ENCODE results near the gene PPFIA2.

The PPFIA2 gene

GRCh38 chr12:81759190-81760051 lies at the start of gene PPFIA2:
Gene PPFIA2, minus strand, starts transcription at chr12:81759350.
- peak; percentile 6 for DNase-seq

- DNase-seq: no peak
Measured at GRCh38 chr12:81800298-81801148, 41.4 kb upstream of the PPFIA2 start.

DNA sequence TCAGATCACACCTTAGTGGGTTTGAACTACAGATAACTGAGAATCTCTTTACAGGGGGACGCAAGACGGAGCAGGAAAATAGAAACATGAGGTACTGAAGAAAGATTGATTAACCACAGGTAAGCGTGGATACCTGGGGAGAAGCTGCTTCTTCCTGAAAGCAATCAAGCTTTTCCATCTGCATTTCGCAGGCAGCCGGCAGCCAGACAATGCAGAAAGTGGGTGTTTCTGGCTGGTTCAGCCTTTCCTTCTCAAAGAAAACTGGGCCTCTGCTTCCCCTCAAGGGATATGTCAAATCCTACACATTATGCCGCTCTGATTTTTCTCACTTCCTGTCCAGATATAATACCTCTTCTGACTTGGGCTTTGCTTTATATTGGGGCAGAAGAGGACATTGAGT lies 39.1 kb upstream of the PPFIA2 start:
- no peak for DNase-seq

DNA sequence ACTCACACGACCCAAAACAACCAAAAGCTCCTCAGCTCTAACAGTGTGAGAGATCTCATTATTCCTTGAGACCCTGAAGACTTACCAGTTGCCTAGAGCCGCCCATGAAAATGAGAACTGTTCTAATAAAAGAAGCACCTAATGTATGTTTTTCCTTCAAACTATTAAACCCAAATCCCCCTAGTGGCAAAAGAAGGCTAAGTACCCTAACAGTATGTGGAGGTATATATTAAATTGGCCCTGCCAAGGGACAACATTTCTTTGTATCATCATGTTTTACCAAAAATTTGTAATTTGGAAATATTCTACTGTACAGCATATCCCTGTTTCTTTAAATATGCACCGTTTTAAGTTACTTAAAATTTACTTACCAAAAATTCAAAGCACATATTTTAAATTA lies 38.0 kb upstream of the PPFIA2 start:
- no peak for DNase-seq

DNA sequence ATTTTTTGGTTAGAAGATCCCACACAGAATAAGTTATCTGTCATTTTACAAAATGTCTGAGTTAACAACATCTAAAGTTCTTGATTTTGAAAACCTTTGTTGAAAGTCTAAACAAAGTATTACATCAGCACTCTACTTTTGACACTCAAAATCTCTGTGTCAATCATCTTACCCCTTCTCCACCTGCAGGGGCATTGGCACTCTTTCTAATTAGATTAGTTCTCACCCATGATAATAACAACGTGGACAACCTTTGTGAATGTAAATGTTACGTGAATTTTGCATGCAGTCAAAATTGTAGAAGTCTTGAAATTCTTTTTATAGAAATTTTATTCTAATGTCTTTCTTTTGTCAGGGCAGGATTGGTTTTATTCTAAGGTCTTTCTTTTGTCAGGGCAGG lies 33.5 kb upstream of the PPFIA2 start:
- DNase-seq: no peak

DNA sequence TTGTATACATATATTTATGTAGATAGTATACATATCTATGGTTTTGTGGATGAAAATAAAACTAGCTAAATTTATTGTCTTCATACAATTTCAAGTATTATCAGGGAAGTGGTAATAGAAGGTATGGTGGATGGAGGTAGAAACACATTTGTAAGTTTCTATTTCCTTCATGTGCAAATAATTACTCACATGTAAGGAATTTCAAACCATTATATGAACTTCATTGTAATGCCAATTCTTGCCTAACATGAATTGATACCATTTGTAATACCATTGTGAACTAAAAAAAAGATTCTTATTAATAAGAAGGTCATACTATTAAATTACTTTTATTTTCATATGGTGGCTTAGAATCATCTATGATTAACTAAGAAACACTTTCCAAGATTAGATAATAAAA lies 20.1 kb upstream of the PPFIA2 start:
- no peak for DNase-seq

DNA sequence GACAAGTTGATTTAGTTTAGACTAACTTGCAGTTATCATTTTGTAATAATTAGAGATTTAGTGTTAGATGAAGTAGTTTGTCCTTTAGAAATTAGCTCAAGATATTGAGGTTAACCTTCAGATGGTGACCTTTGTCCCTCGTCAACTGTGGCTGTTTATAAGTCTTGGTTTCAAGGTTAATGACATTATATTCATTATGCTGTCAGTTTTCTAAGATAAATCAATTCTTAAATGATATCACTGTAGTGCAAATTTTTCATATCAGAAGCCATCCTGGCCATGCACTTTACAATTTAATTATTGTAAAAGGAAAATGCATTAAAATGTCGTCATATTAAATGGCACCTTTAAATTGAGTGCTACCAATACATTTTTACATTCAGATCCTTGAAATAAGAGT lies 19.6 kb upstream of the PPFIA2 start:
- no peak for DNase-seq

GRCh38 chr12:81758421-81759189 lies 545 bp downstream of the PPFIA2 start:
- DNase-seq: peak; percentile 21

GRCh38 chr12:81757731-81758365 lies 1.3 kb downstream of the PPFIA2 start:
- no peak for DNase-seq

DNA sequence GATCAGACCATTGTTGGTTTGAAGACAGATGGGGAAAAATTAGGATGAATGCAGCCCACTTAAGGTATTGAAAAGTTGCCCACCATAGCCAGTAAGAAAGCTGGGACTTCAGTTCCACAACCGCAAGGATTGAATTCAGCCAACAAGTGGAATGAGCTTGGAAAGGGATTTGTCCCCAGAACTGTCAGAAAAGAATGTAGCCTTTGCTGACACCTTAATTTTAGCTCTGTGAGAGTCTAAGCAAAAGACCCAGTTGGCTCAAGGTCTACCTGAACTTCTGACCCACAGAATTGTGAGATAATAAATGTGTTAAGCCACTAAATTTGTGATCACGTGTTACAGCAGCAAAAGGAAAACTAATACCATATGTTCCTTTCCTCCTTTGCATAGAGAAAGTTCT lies 29.4 kb downstream of the PPFIA2 start:
- no peak for DNase-seq

DNA sequence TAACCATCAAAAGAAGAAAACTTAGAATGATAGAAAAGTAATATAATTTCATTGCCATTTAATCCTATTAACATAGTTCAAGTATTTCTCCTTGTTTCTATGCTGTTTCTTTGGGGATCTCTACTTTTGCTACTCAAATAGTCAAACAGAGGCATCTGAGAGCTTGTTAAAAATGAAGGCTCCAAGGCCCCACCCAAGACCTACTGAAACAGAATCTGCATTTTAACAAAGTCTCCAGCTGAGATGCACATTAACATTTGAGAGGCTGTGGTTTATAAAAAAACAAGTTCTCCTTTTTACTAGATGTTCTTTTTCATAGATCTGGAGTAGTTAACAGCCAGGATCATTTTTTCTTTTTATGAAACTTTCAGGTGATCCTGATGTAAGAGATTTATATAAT lies 31.8 kb downstream of the PPFIA2 start:
- DNase-seq: no peak

GRCh38 chr12:81726634-81727033 lies 32.5 kb downstream of the PPFIA2 start:
- no peak for DNase-seq

DNA sequence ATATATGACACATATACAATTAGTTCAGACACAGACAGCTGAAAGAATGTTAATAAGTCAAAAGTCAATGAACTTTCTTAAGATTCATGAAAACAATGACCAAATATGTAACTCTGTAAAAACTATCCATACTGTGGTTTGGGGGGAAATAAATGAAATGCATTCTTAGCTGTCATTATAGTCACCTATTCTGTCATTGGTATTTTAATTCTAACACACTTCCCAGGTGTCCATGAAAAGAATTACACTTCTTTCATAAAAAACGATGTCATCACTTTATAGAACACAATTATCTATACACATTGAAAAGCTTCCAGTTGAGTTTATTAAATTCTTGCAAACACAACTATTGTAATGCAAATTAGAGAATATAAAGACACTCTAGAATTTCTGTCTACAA lies 35.8 kb downstream of the PPFIA2 start:
- DNase-seq: no peak

- no peak for DNase-seq
Measured at GRCh38 chr12:81722004-81722403, 37.1 kb downstream of the PPFIA2 start.

DNA sequence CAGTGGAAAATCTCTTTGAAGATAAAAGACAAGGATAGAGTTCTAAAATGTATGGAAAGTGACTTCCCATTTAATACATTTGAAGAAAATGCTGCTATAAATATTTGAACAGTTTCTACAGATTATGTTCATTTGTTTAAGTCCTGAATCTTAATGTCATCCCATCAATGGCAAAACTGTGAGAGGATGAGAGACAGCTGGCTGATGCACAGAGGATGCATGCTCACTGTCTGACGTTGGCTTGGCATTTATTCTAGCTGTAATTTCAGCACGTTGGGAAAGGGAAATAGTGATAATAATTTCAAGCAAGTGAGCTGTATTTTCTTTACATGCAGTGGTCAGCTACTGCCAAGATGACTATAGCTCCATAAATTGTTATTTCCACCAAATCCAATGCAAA lies 40.5 kb downstream of the PPFIA2 start:
- DNase-seq: no peak

DNA sequence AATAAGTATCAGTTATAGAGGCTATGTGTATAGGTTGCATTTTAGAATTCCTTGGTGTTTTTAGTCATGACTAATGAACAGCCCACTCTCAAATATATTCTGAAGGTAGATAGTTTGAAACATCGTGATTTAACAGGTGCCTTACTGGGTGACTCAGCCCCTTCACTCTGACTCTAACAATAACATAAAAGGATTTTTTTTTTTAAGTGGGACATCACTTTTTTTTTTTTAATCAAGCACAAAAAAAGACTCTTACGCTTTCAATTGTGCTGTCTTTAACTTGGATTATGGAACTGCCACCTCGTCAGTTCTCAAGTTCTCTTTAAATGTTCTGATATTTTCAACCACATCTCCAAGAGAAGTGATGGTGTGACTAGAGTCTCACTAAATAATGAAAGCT lies 46.6 kb downstream of the PPFIA2 start:
- no peak for DNase-seq

DNA sequence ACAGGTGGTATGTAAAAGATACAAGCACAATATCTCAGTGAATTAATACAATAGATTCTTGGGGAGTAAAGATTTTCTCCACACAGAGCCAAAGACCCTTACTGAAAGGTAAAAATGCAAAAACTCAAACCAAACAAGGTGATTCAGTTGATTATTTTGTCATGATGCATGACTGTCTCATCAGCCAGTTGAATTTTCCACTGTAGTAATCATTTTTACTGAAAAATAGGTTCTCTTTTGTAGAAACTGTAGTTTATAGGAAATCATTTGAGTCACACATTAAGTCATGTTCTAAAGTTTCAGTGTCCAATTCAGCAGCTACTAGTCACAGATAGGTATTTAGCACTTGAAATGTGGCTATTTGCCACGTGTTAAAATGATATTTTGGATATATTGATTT lies 53.6 kb downstream of the PPFIA2 start:
- DNase-seq: no peak

GRCh38 chr12:81699551-81699950 lies 59.6 kb downstream of the PPFIA2 start:
- no peak for DNase-seq

- no peak for DNase-seq
Measured at GRCh38 chr12:81692008-81692407, 67.1 kb downstream of the PPFIA2 start.

DNA sequence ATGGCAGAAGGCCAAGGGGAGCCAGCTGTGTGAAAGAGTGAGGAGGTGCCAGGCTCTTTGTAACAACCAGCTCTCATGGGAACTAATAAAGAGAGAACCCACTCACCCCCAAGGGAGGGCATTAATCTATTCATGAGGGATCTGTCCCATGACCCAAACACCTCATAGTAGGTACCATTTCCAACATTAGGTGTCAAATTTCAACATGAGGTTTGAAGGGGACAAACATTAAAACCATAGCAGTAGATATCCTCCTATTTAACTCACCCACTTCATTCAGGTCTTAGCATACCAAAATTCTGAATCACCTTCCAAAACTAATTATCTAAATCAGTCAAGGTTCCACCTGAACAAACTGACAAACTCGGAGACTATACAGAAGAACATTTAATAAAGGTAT lies 75.3 kb downstream of the PPFIA2 start:
- DNase-seq: no peak

- no peak for DNase-seq
Measured at GRCh38 chr12:81679614-81680013, 79.5 kb downstream of the PPFIA2 start.

DNA sequence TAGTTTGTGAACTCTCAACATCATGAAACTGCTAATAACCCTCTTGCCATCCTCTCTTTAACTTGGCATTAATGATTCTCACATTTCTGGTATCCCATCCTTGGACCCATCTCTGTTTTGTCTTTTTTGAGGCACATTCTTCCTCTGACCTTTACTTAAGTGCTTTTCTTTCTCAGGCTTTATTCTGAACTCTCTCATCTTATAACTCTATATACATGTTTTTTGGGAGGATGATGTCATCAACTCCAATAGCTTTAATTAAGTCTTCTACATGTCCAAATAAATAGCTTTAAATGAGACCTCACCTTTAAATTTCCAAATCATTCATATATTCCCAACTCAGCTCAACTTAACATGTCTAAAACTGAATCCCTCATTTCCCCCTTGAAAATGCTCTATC lies 88.4 kb downstream of the PPFIA2 start:
- DNase-seq: no peak

DNA sequence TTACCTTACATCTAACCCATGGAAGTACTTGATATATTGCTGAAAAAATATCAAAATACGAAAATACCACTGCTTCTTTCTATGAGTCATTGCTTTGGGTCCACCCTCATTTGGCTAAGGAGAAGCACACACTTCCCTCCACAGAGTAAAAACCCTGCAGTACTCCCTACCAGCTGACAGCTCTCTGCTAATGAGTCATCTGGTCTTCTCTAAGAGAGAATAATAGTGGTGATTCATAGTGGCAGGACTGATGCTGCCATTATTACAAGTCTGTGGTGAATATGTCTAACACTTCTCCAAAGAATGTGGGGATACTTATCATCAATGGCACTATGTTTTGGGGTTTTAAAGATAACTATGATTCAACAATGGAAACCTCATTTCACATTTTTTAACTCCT lies 90.7 kb downstream of the PPFIA2 start:
- DNase-seq: no peak
